ENCODE results near the gene TRAF1. TPM values are rescaled to one million over a fixed set of nuclear protein-coding genes. Genes with fewer than 3 reads are reported as not detected.

The TRAF1 gene
- total RNA-seq, 2 experiments from 2014 or later = 61.9 to 64.3 TPM

DNA sequence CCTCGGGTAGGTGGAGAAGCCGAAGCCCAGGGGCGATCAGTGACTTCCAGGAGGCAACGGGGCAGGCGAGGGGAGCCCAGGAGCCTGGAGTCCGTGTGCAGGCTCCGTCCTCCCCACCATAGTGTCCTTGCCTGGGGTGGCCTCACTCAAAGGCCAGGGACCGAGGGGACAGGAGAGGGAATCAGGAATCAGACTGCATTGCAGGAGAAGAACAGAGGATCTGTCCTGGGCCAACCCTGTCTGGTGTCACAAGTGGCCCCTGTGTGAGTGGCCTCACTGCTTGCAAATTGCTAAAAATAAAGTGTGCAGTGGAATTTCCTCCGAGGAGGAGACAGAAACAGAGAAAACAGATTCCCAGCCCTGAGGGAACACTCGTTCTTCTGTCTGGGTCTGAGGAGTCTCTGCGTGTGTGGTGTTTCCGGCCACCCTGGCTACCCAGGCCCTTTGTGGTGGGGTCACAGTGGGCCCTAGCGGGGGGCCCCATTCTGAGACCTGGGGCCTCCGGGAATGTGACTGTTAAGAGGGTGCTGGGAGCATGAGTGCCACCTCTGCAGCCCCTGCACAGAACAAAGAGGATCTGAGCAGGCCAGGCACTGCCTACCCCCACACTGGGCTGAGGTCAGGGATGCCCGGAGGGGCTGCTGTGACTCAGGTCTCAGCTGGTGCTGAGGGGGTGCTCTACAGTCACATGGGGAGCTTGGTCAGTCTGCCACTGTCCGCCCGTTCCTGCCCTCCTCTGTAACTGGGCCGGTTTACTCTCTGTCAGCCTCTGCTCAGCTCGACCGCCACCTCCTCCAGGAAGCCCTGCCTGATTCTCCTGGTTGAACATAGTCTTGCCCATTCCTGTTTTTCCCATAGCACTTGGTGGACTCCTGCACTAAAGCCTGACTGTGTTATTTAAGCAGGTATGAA, 7.4 kb downstream of the TRAF1 start:
- Mint-ChIP-seq H3K36me3 (ENCODE audit: low read depth) (peaks cover 88% of the 10 kb centered on the region), H3K9me3 (peaks cover 7% of the 10 kb centered on the region), H3K4me1 (peaks cover 87% of the 10 kb centered on the region), H3K4me3 (peak overlapping the region; percentile 92), H3K27me3 (no peaks in the 10 kb centered on the region), H3K27ac (peak overlapping the region; percentile 85)
- ChIA-PET POLR2A (interaction anchor here (1.2 kb wide), 1 partner anchor 22 kb away, joined by 3 read pairs; no protein-coding TSS in a partner anchor), CTCF (interaction anchor here (0.9 to 1.7 kb wide), 3 partner anchors 15 to 30 kb away, joined by 3 to 8 read pairs (median 5); no protein-coding TSS in a partner anchor)
- DNase-seq = no peak

DNA sequence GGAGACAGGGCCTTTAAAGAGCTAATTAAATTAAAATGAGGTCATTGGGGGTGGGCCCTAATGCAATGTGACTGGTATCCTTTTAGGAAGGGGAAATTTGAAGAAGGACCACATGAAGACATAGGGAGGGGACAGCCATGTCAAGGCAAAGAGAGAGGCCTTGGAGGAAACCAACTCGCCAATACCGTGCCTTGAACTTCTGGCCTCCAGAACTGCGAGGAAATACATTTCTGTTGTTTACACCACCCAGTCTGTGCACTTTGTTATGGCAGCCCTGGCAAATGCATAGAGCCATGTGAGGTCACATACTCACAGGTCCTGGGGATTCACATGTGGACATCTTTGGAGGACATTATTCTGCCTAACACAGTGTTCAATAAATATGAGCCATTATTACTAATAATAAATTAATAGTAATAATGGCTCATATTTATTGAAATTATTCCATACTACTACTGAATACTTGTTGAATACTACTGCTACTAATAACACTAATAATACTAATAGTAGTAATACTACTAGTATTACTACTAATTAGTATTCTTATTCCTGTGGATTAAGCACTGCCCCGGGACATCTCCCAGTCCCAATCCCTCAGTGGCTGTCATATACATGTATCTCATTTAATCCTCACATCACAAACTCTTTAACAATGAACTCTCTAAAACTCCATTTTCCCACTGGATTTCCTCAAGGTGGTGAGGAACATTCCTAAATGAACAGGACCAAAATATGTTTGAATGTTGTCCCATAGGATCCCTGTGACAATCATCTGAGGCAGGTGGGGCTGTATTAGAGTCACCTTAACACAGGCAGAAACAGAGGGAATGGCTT, 8.4 kb downstream of the TRAF1 start:
- Mint-ChIP-seq H3K4me1 (peaks cover 85% of the 10 kb centered on the region), H3K36me3 (ENCODE audit: low read depth) (peaks cover 87% of the 10 kb centered on the region), H3K4me3 (no peak overlapping the region), H3K9me3 (peaks cover 7% of the 10 kb centered on the region), H3K27me3 (no peaks in the 10 kb centered on the region), H3K27ac (peak overlapping the region; percentile 77)
- ChIA-PET CTCF (no interaction called here), POLR2A (interaction anchor here (0.6 kb wide), 1 partner anchor 300 kb away, joined by 3 read pairs; no protein-coding TSS in a partner anchor)
- DNase-seq = no peak

DNA sequence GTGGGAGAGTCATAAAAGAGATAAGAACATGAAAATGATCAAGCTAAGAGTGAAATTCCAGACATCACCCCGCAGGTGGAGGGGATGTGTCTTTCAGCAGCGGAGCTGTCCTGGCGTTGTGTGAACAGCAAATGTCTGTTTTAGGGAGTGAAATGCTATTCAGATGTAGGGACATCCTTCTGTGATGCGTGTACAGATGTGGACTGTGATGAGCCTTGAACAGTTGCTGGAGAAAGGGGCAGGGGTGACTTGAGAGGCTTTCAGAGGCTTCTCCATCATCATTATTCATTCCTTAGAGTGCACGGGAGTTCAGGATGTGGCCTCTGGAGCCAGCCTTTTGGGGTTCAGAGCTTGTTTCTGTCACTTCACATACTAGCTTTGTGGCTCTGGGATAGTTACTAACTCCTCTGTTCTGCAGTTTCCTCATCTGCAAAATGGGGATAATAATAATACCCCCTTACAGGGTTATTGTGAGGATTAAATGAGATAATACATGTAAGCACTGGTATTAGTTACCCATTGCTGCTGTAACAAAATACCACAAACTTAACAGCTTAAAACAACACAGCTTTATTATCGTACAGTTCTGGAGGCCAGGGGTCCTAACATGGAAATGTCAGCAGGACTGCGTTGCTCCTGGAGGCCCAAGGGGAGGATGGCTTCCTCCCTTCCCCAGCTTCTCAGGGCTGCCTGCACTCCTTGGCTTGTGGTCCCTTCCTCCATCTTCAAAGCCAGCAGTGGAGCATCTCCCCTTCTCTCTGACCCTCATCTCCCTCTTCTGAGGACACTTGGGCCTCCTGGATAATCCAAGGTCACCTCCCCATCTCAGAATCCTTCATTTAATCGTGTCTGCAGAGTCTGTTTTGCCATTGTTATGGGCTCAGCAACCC, 9.4 kb downstream of the TRAF1 start:
- peak overlapping the region; percentile 77 for H3K27ac Mint-ChIP-seq
- POLR2A ChIA-PET = interaction anchor here (0.6 to 1.8 kb wide), 5 partner anchors 7 to 301 kb away, joined by 3 to 7 read pairs (median 6); no protein-coding TSS in a partner anchor
- H3K36me3 Mint-ChIP-seq (ENCODE audit: low read depth) = peaks cover 87% of the 10 kb centered on the region
- H3K4me3 Mint-ChIP-seq = peak overlapping the region; percentile 2
- DNase-seq = no peak
- H3K9me3 Mint-ChIP-seq = peaks cover 7% of the 10 kb centered on the region
- CTCF ChIA-PET = interaction anchor here (0.7 to 2.1 kb wide), 5 partner anchors 9 to 29 kb away, joined by 3 to 8 read pairs (median 3); no protein-coding TSS in a partner anchor
- H3K4me1 Mint-ChIP-seq = peaks cover 84% of the 10 kb centered on the region
- H3K27me3 Mint-ChIP-seq = no peaks in the 10 kb centered on the region

DNA sequence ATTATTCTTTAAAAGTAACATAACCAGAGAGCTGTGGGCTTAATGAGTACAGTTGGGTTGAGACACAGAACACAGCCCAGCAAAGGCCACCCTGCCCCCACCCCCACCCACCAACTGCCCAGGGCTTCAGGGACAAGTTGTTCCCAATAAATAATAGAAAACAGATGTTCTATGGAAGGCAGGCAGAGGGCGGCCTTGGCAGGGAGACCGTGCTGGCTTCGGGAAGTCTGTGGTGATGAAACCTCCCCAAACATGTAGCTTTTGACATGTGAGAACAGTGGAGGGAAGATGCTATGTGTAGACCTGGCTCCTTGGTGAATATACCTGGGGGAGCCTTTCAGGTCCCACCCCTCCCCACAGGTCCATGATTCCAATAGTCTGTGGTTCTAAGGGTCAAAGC, 10.0 kb downstream of the TRAF1 start:
- Mint-ChIP-seq H3K4me1 (peaks cover 82% of the 10 kb centered on the region), H3K36me3 (ENCODE audit: low read depth) (peaks cover 87% of the 10 kb centered on the region), H3K9me3 (peaks cover 7% of the 10 kb centered on the region), H3K27me3 (no peaks in the 10 kb centered on the region), H3K4me3 (peak overlapping the region; percentile 30), H3K27ac (peak overlapping the region; percentile 85)
- DNase-seq = no peak
- ChIA-PET CTCF (interaction anchor here (0.7 to 2.1 kb wide), 6 partner anchors 9 to 29 kb away, joined by 3 to 8 read pairs (median 4); no protein-coding TSS in a partner anchor), POLR2A (interaction anchor here (1.0 to 1.8 kb wide), 5 partner anchors 8 to 47 kb away, joined by 3 to 7 read pairs (median 6); no protein-coding TSS in a partner anchor)

DNA sequence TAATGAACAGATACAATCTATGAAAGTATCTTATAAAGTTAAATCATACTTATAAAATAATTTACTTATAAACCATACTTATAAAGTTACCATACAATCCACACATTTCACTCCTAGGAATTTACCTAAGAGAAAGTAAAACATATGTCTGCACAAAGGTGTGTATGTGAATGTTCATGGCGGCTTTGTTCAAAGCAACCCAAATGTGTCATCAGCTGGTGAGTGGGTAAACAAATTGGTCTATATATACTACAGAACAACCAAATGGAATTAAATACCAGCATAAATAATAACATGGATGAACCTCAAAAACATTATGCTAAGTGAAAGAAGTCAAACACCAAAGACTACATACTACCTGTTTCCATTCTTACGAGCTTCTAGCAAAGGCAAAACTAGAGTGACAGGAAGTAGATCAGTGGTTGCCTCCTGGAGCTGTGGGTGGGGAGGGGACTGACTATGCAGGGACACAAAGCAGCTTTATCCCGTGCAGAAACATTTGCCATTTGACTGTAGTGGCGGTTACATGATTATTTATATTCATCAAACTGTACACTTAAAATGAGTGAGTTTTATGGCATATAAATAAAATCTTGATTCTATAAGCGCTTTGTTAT, 10.6 kb downstream of the TRAF1 start:
- H3K9me3 Mint-ChIP-seq = peaks cover 7% of the 10 kb centered on the region
- peak; percentile 73 for DNase-seq
- H3K27me3 Mint-ChIP-seq = no peaks in the 10 kb centered on the region
- peak overlapping the region; percentile 85 for H3K27ac Mint-ChIP-seq
- ChIA-PET CTCF (interaction anchor here (1.2 to 2.1 kb wide), 5 partner anchors 8 to 28 kb away, joined by 3 to 8 read pairs (median 4); no protein-coding TSS in a partner anchor), POLR2A (interaction anchor here (1.0 to 1.8 kb wide), 5 partner anchors 9 to 46 kb away, joined by 3 to 7 read pairs (median 6); no protein-coding TSS in a partner anchor)
- peaks cover 82% of the 10 kb centered on the region for H3K4me1 Mint-ChIP-seq
- H3K4me3 Mint-ChIP-seq = peak overlapping the region; percentile 30
- H3K36me3 Mint-ChIP-seq (ENCODE audit: low read depth) = peaks cover 87% of the 10 kb centered on the region

DNA sequence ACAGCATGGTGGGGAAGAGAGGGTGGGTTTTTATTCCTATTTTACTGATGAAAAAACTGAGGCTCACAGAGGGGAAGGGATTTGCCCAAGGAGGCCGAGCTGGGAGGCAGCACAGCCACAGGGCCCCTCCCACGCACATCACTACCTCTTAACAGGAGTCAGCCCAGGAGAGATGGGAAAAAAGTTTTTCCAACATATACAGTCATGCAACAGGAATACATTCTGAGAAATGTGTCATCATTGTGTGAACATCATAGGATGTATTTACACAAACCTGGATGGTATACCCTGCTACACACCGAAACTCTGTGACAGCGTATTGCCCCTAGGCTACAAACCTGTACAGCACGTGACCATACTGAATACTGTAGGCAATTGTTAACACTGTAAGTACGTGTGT, 11.6 kb downstream of the TRAF1 start:
- Mint-ChIP-seq H3K27me3 (no peaks in the 10 kb centered on the region), H3K36me3 (ENCODE audit: low read depth) (peaks cover 89% of the 10 kb centered on the region), H3K27ac (peak overlapping the region; percentile 36), H3K4me1 (peaks cover 82% of the 10 kb centered on the region), H3K4me3 (no peak overlapping the region), H3K9me3 (peaks cover 7% of the 10 kb centered on the region)
- no peak for DNase-seq
- POLR2A ChIA-PET = no interaction called here
- CTCF ChIA-PET = interaction anchor here (2.8 kb wide), 1 partner anchor 7 kb away, joined by 11 read pairs; no protein-coding TSS in a partner anchor

DNA sequence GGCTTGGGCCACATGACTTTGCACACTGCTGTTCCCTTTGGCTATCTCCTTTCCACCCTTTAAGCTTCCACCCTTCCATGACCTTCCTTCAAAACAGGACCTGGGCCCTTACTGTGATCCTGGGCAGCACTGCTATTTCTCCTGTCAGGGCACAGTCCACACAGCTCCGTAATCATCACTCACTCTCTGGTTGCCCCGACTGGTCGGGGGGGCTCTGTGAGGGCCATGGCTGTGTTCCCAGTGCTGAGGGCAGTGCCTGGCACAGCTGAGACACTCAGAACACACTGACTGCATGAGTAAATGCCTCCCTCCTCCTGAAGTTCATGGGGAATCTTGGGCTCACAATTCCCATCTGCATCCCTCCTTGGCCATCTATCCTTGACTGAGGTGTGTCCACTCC, 12.2 kb downstream of the TRAF1 start:
- Mint-ChIP-seq H3K9me3 (peaks cover 7% of the 10 kb centered on the region), H3K36me3 (ENCODE audit: low read depth) (peaks cover 89% of the 10 kb centered on the region), H3K4me3 (no peak overlapping the region), H3K27me3 (no peaks in the 10 kb centered on the region), H3K27ac (no peak overlapping the region), H3K4me1 (peaks cover 82% of the 10 kb centered on the region)
- no peak for DNase-seq
- ChIA-PET CTCF (interaction anchor here (1.4 to 2.8 kb wide), 3 partner anchors 8 to 26 kb away, joined by 5 to 11 read pairs (median 5); no protein-coding TSS in a partner anchor), POLR2A (no interaction called here)

DNA sequence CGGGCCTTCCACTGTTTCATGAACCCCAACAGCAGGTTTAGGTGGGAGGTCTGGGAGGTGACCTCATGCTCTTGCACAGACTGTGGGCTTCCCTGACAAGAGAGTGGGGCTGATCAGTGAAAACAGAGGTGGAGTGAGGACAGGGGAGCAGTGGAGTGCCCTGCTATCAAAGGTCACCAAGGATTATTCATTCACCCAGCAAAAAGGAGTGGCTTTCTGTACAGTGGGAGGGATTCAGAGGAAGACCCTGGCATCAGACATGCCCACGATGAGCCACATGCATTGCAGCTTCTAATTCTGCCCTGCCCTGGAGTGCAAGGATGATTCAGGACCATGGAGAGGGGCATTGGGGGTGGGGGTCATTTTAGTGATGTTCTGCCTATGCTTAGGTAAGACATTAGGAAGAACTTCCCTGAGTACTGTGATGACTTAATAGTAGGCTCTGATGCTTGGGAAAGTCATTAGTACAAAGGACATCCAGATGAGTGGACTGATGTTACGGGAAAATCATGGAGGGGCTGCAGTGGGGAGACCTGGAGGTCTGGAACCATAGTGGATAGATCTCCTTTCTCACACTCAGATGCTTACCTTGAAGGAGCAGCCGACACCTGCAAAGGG, 12.8 kb downstream of the TRAF1 start:
- H3K36me3 Mint-ChIP-seq (ENCODE audit: low read depth) = peaks cover 91% of the 10 kb centered on the region
- ChIA-PET POLR2A (no interaction called here), CTCF (interaction anchor here (1.1 to 2.8 kb wide), 4 partner anchors 8 to 26 kb away, joined by 3 to 11 read pairs (median 5); no protein-coding TSS in a partner anchor)
- peaks cover 84% of the 10 kb centered on the region for H3K4me1 Mint-ChIP-seq
- H3K27me3 Mint-ChIP-seq = no peaks in the 10 kb centered on the region
- peak overlapping the region; percentile 72 for H3K27ac Mint-ChIP-seq
- H3K9me3 Mint-ChIP-seq = peaks cover 7% of the 10 kb centered on the region
- no peak overlapping the region for H3K4me3 Mint-ChIP-seq
- no peak for DNase-seq

DNA sequence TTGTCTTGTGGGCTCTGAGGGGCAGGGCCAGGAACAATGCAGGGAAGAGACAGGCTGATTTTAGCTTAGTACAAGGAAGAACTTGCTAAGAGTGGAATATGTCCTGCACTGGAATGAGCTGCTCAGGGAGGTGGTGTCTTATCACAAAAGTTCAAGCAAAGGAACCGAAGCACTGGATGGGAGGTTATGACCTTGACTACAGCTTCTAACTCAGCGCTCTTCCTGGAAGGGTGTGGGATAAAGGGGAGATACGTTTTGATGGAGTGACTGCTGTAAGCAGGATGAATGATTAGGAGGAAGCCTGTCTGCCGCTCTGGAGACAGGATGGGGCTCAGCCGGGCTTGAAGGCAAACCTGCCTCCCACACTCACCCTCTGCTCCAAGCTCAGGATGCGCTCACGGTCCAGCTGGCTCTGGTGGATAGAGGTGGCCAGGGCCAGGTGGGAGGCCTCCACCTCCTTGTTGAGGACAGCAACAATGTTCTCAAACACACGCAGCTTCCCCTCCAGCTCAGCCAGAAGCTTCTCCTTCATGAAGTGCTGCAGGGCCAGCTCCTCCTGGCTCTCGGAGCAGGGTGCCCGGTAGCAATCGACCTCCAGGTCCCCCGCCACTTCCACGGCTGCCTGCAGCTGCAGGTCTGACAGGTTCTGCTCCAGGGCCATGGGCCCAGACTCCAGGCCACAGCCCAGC, 13.5 kb downstream of the TRAF1 start:
- Mint-ChIP-seq H3K4me3 (no peak overlapping the region), H3K27me3 (no peaks in the 10 kb centered on the region), H3K4me1 (peaks cover 80% of the 10 kb centered on the region), H3K36me3 (ENCODE audit: low read depth) (peaks cover 88% of the 10 kb centered on the region), H3K9me3 (peaks cover 7% of the 10 kb centered on the region), H3K27ac (peak overlapping the region; percentile 60)
- ChIA-PET CTCF (interaction anchor here (1.1 to 2.8 kb wide), 5 partner anchors 9 to 25 kb away, joined by 3 to 11 read pairs (median 5); no protein-coding TSS in a partner anchor), POLR2A (no interaction called here)
- DNase-seq = no peak

DNA sequence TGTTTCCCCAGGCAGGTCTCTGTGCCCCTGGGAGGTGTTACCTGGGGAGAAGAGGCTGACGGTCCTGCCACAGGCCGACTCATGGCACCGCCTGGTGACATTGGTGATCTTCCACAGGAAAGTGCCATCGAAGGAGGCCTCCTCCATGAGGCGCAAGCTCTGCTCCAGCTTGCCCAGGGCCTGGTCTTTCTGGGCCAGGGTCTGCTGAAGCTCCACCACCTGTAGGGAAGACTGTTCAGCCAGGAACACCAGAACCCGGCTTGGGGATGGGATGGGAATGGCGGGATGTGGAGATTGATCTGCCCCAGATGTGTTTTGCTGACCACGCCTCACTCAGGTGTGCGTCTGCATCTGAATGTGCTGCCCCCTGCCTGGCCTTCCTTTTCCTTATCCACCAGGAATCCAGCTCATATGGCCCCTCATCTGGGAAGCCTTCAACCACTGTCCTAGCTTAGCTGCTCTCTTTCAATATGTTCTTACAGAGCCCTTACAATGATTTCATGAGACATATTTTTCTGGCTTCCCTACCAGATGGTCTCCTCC, 15.2 kb downstream of the TRAF1 start:
- no peaks in the 10 kb centered on the region for H3K9me3 Mint-ChIP-seq
- H3K4me1 Mint-ChIP-seq = peaks cover 80% of the 10 kb centered on the region
- ChIA-PET CTCF (interaction anchor here (0.6 to 1.7 kb wide), 5 partner anchors 14 to 30 kb away, joined by 3 to 4 read pairs (median 3); no protein-coding TSS in a partner anchor), POLR2A (no interaction called here)
- no peak overlapping the region for H3K4me3 Mint-ChIP-seq
- no peak for DNase-seq
- no peak overlapping the region for H3K27ac Mint-ChIP-seq
- H3K27me3 Mint-ChIP-seq = no peaks in the 10 kb centered on the region
- H3K36me3 Mint-ChIP-seq (ENCODE audit: low read depth) = peaks cover 87% of the 10 kb centered on the region
